HG03575 (cell line): ENCODE measurements around the gene ALG11.

ENCODE experiments used
- ATAC-seq: cut with Tn5 transposase; IDR thresholded peaks from one replicate; pipeline ENCODE4 v1.9.1; 2021; ENCODE audit not compliant: unreplicated experiment, insufficient number of reproducible peaks, low FRiP score; ENCODE audit errors: extremely low read depth

Gene ALG11

GRCh38 chr13:51995677-51996551 is 16.3 kb upstream of the ALG11 start:
- ATAC-seq, result no peak

GRCh38 chr13:51996641-51997040 is 15.6 kb upstream of the ALG11 start:
- ATAC-seq, result no peak

- ATAC-seq, result no peak
Measured at GRCh38 chr13:51997186-51997585, 15.0 kb upstream of the ALG11 start.

GRCh38 chr13:51997641-51998330 is 14.4 kb upstream of the ALG11 start:
- ATAC-seq, result no peak

GRCh38 chr13:51998723-51999509 is 13.3 kb upstream of the ALG11 start:
- no peak for ATAC-seq

GRCh38 chr13:51999510-51999911 is 12.7 kb upstream of the ALG11 start:
- no peak for ATAC-seq

- ATAC-seq, result no peak
Measured at GRCh38 chr13:51999921-52000320, 12.3 kb upstream of the ALG11 start.

- no peak for ATAC-seq
Measured at GRCh38 chr13:52001120-52001731, 11.0 kb upstream of the ALG11 start.

- no peak for ATAC-seq
Measured at GRCh38 chr13:52002361-52002760, 9.8 kb upstream of the ALG11 start.

GRCh38 chr13:52003541-52003940 is 8.7 kb upstream of the ALG11 start:
- no peak for ATAC-seq

GRCh38 chr13:52004511-52005170 is 7.6 kb upstream of the ALG11 start:
- ATAC-seq, result no peak

GRCh38 chr13:52005841-52006522 is 6.2 kb upstream of the ALG11 start:
- no peak for ATAC-seq

- ATAC-seq, result no peak
Measured at GRCh38 chr13:52006523-52007245, 5.5 kb upstream of the ALG11 start.

GRCh38 chr13:52009946-52010345 is 2.3 kb upstream of the ALG11 start:
- ATAC-seq, result no peak

GRCh38 chr13:52010890-52011631 is 1.1 kb upstream of the ALG11 start, which contains the start of gene ATP7B:
ATP7B (minus strand) TSS chr13:52011450; CDS start chr13:52011337, 113 bp downstream.
- no peak for ATAC-seq

GRCh38 chr13:52012512-52012836 is 276 bp downstream of the ALG11 start:
- ATAC-seq, result no peak

- ATAC-seq, result no peak
Measured at GRCh38 chr13:52016296-52016695, 4.1 kb downstream of the ALG11 start.
